Activated CD8-positive, alpha-beta memory T cell treated with anti-CD3 and anti-CD28 coated beads, Interleukin-2, amount 10 ng/mL, durations not matched to agents 7 days and 5 days (primary cell): ENCODE results near the gene DHODH. TPM values are rescaled to one million over a fixed set of nuclear protein-coding genes. Genes with fewer than 3 reads are reported as not detected.
"Not testable (repeated sequence)": the region's sequence is repeated elsewhere in the genome, so short reads cannot be mapped to it uniquely, and the experiment has no call there.

Source experiments
- ATAC-seq: fragments of 150-1000 bp; cut with Tn5 transposase; one replicate; pipeline ENCODE4 v1.10.0; 2021; ENCODE audit warnings: moderate library complexity
- CTCF ChIA-PET: fragments of 350-600 bp; sonication (Branson Sonifier 250); formaldehyde crosslinking; loops from one replicate; lab custom pipeline; 2021; ENCODE audit warnings: antibody characterized with exemption; lab: Charles Lee
- DNase-seq: peaks from one replicate; pipeline ENCODE4 v3.0.0-alpha.2; 2020
- H3K27ac Mint-ChIP-seq: one replicate; pipeline ENCODE4 v1.8.0; 2021; ENCODE audit warnings: mild to moderate bottlenecking, mixed read lengths
- H3K27me3 Mint-ChIP-seq: one replicate; pipeline ENCODE4 v1.8.0; 2021; ENCODE audit warnings: mixed read lengths
- H3K36me3 Mint-ChIP-seq: one replicate; pipeline ENCODE4 v1.8.0; 2021; ENCODE audit warnings: mild to moderate bottlenecking, mixed read lengths
- H3K4me1 Mint-ChIP-seq: one replicate; pipeline ENCODE4 v1.8.0; 2021; ENCODE audit warnings: mixed read lengths
- H3K4me3 Mint-ChIP-seq: one replicate; pipeline ENCODE4 v1.8.0; 2021; ENCODE audit warnings: mild to moderate bottlenecking, moderate library complexity, mixed read lengths
- H3K9me3 Mint-ChIP-seq: one replicate; pipeline ENCODE4 v1.8.0; 2022; ENCODE audit warnings: low read depth, mixed read lengths
- total RNA-seq, 2 experiments: library from RNA; stranded (reverse); gene quantifications; one replicate each; pipeline ENCODE4 v1.2.3, GENCODE V29; 2021

Gene DHODH
- total RNA-seq, 2 experiments from 2014 or later = 13.6 to 14.5 TPM

GRCh38 chr16:72050769-72051464, 42.4 kb downstream of the DHODH start:
- no peak overlapping the region for H3K27ac Mint-ChIP-seq
- H3K9me3 Mint-ChIP-seq = peaks cover 6% of the 10 kb centered on the region
- no peaks in the 10 kb centered on the region for H3K27me3 Mint-ChIP-seq
- no peak overlapping the region for H3K4me3 Mint-ChIP-seq
- H3K4me1 Mint-ChIP-seq = no peaks in the 10 kb centered on the region
- no peaks in the 10 kb centered on the region for H3K36me3 Mint-ChIP-seq
- no peak for DNase-seq
- ATAC-seq = no peak
- CTCF ChIA-PET = no interaction called here

GRCh38 chr16:72051818-72052217, 43.3 kb downstream of the DHODH start:
- peaks cover 6% of the 10 kb centered on the region for H3K9me3 Mint-ChIP-seq
- no peak for DNase-seq
- H3K27ac Mint-ChIP-seq = no peak overlapping the region
- H3K4me3 Mint-ChIP-seq = no peak overlapping the region
- ATAC-seq = no peak
- CTCF ChIA-PET = no interaction called here
- H3K27me3 Mint-ChIP-seq = no peaks in the 10 kb centered on the region
- no peaks in the 10 kb centered on the region for H3K36me3 Mint-ChIP-seq
- H3K4me1 Mint-ChIP-seq = no peaks in the 10 kb centered on the region

GRCh38 chr16:72054254-72054847, 45.8 kb downstream of the DHODH start, which contains the start of gene HP:
Gene HP, plus strand, starts transcription at chr16:72054505. Its CDS starts 148 bp downstream, at chr16:72054653.
- H3K4me1 Mint-ChIP-seq, H3K9me3 Mint-ChIP-seq, H3K27ac Mint-ChIP-seq, H3K4me3 Mint-ChIP-seq, DNase-seq, ATAC-seq, H3K27me3 Mint-ChIP-seq, H3K36me3 Mint-ChIP-seq: not testable (repeated sequence)
- CTCF ChIA-PET = interaction anchor here (1.0 kb wide), 1 partner anchor 12 kb away, joined by 4 read pairs; no protein-coding TSS in a partner anchor

GRCh38 chr16:72055911-72056310, 47.4 kb downstream of the DHODH start:
- DNase-seq (no peak), ATAC-seq (no peak)
- Mint-ChIP-seq H3K27me3 (no peaks in the 10 kb centered on the region), H3K27ac (no peak overlapping the region), H3K4me3 (no peak overlapping the region), H3K36me3 (no peaks in the 10 kb centered on the region), H3K4me1 (no peaks in the 10 kb centered on the region), H3K9me3 (no peaks in the 10 kb centered on the region)
- CTCF ChIA-PET = no interaction called here

GRCh38 chr16:72057313-72057712, 48.8 kb downstream of the DHODH start:
- H3K4me3 Mint-ChIP-seq, H3K27me3 Mint-ChIP-seq, ATAC-seq, H3K27ac Mint-ChIP-seq, DNase-seq, H3K4me1 Mint-ChIP-seq, H3K9me3 Mint-ChIP-seq, H3K36me3 Mint-ChIP-seq, CTCF ChIA-PET: not testable (repeated sequence)

GRCh38 chr16:72059060-72059459, 50.5 kb downstream of the DHODH start:
- CTCF ChIA-PET, H3K4me1 Mint-ChIP-seq, H3K27ac Mint-ChIP-seq, DNase-seq, H3K4me3 Mint-ChIP-seq, H3K36me3 Mint-ChIP-seq, H3K27me3 Mint-ChIP-seq, ATAC-seq, H3K9me3 Mint-ChIP-seq: not testable (repeated sequence)

- Mint-ChIP-seq H3K4me3 (no peak overlapping the region), H3K4me1 (no peaks in the 10 kb centered on the region), H3K9me3 (no peaks in the 10 kb centered on the region), H3K27me3 (no peaks in the 10 kb centered on the region), H3K36me3 (no peaks in the 10 kb centered on the region), H3K27ac (no peak overlapping the region)
- DNase-seq (no peak), ATAC-seq (no peak)
- CTCF ChIA-PET = no interaction called here
Measured at GRCh38 chr16:72060405-72060804, 51.9 kb downstream of the DHODH start.

- no peak overlapping the region for H3K27ac Mint-ChIP-seq
- no peak overlapping the region for H3K4me3 Mint-ChIP-seq
- no peaks in the 10 kb centered on the region for H3K4me1 Mint-ChIP-seq
- ATAC-seq (no peak), DNase-seq (no peak)
- H3K9me3 Mint-ChIP-seq = no peaks in the 10 kb centered on the region
- no peaks in the 10 kb centered on the region for H3K27me3 Mint-ChIP-seq
- no peaks in the 10 kb centered on the region for H3K36me3 Mint-ChIP-seq
- CTCF ChIA-PET = no interaction called here
Measured at GRCh38 chr16:72061564-72061963, 53.0 kb downstream of the DHODH start.

GRCh38 chr16:72064361-72064894, 55.9 kb downstream of the DHODH start:
- H3K4me1 Mint-ChIP-seq = no peaks in the 10 kb centered on the region
- H3K27ac Mint-ChIP-seq = no peak overlapping the region
- no peaks in the 10 kb centered on the region for H3K9me3 Mint-ChIP-seq
- CTCF ChIA-PET = no interaction called here
- no peaks in the 10 kb centered on the region for H3K27me3 Mint-ChIP-seq
- ATAC-seq = no peak
- H3K36me3 Mint-ChIP-seq = no peaks in the 10 kb centered on the region
- no peak for DNase-seq
- H3K4me3 Mint-ChIP-seq = no peak overlapping the region

- Mint-ChIP-seq H3K27ac (no peak overlapping the region), H3K4me1 (no peaks in the 10 kb centered on the region), H3K27me3 (no peaks in the 10 kb centered on the region), H3K9me3 (no peaks in the 10 kb centered on the region), H3K36me3 (no peaks in the 10 kb centered on the region), H3K4me3 (no peak overlapping the region)
- no peak for DNase-seq
- CTCF ChIA-PET = interaction anchor here (0.9 to 1.5 kb wide), 9 partner anchors 9 to 33 kb away, joined by 4 to 8 read pairs (median 5); partner anchors contain the start of genes DHX38, HP and TXNL4B
- ATAC-seq = no peak
Measured at GRCh38 chr16:72066747-72067146, 58.2 kb downstream of the DHODH start.

- no peak for DNase-seq
- Mint-ChIP-seq H3K27me3 (no peaks in the 10 kb centered on the region), H3K4me1 (no peaks in the 10 kb centered on the region), H3K27ac (no peak overlapping the region), H3K4me3 (no peak overlapping the region), H3K9me3 (no peaks in the 10 kb centered on the region), H3K36me3 (no peaks in the 10 kb centered on the region)
- CTCF ChIA-PET = no interaction called here
- no peak for ATAC-seq
Measured at GRCh38 chr16:72068930-72069329, 60.4 kb downstream of the DHODH start.

GRCh38 chr16:72072514-72073342, 64.2 kb downstream of the DHODH start:
- no peak for ATAC-seq
- Mint-ChIP-seq H3K27me3 (no peaks in the 10 kb centered on the region), H3K4me3 (no peak overlapping the region), H3K4me1 (no peaks in the 10 kb centered on the region), H3K36me3 (no peaks in the 10 kb centered on the region), H3K9me3 (no peaks in the 10 kb centered on the region), H3K27ac (no peak overlapping the region)
- CTCF ChIA-PET = no interaction called here
- DNase-seq = no peak

- no peaks in the 10 kb centered on the region for H3K36me3 Mint-ChIP-seq
- CTCF ChIA-PET = no interaction called here
- no peak for ATAC-seq
Measured at GRCh38 chr16:72073560-72074230, 65.2 kb downstream of the DHODH start.

More at GRCh38 chr16:72073560-72074230, 65.2 kb downstream of the DHODH start:
- Mint-ChIP-seq H3K4me3 (no peak overlapping the region), H3K27ac (no peak overlapping the region), H3K27me3 (no peaks in the 10 kb centered on the region), H3K4me1 (no peaks in the 10 kb centered on the region), H3K9me3 (no peaks in the 10 kb centered on the region)
- DNase-seq = no peak
